HG03565 (cell line): Measurements from ENCODE around the gene JHY.

ENCODE experiments used
- ATAC-seq: cut with Tn5 transposase; IDR thresholded peaks from one replicate; pipeline ENCODE4 v1.9.1; 2021; ENCODE audit warnings: mild to moderate bottlenecking, moderate library complexity; ENCODE audit not compliant: unreplicated experiment

The JHY gene

GRCh38 chr11:122869622-122870021 is 12.9 kb upstream of the JHY start:
- ATAC-seq = no peak

GRCh38 chr11:122871302-122871701 is 11.3 kb upstream of the JHY start:
- no peak for ATAC-seq

- no peak for ATAC-seq
These were observed 10.5 kb upstream of the JHY start for GRCh38 chr11:122872046-122872445.

- ATAC-seq = peak; percentile 85
These were observed 7.6 kb upstream of the JHY start for GRCh38 chr11:122874991-122875390.

- no peak for ATAC-seq
These were observed 4.8 kb upstream of the JHY start for GRCh38 chr11:122877732-122878131.

GRCh38 chr11:122879785-122880184 is 2.8 kb upstream of the JHY start:
- ATAC-seq = no peak

- no peak for ATAC-seq
These were observed 492 bp downstream of the JHY start for GRCh38 chr11:122882857-122883645.

- no peak for ATAC-seq
These were observed 1.1 kb downstream of the JHY start for GRCh38 chr11:122883646-122883979.

- no peak for ATAC-seq
These were observed 5.6 kb downstream of the JHY start for GRCh38 chr11:122888162-122888561.

- ATAC-seq = no peak
These were observed 10.6 kb downstream of the JHY start for GRCh38 chr11:122893131-122893530.

- ATAC-seq = no peak
These were observed 13.0 kb downstream of the JHY start for GRCh38 chr11:122895563-122895962.

GRCh38 chr11:122897606-122898210 is 15.1 kb downstream of the JHY start:
- ATAC-seq = no peak

GRCh38 chr11:122898799-122899198 is 16.2 kb downstream of the JHY start:
- ATAC-seq = no peak

GRCh38 chr11:122900587-122901202 is 18.1 kb downstream of the JHY start:
- ATAC-seq = no peak

- ATAC-seq = no peak
These were observed 20.4 kb downstream of the JHY start for GRCh38 chr11:122902951-122903350.

- no peak for ATAC-seq
These were observed 28.2 kb downstream of the JHY start for GRCh38 chr11:122910775-122911174.

- ATAC-seq = no peak
These were observed 34.8 kb downstream of the JHY start for GRCh38 chr11:122917311-122917710.

GRCh38 chr11:122918734-122919133 is 36.2 kb downstream of the JHY start:
- no peak for ATAC-seq

GRCh38 chr11:122920579-122920978 is 38.0 kb downstream of the JHY start:
- ATAC-seq = no peak

GRCh38 chr11:122922893-122923292 is 40.3 kb downstream of the JHY start:
- no peak for ATAC-seq

- no peak for ATAC-seq
These were observed 40.7 kb downstream of the JHY start for GRCh38 chr11:122923302-122923701.

- ATAC-seq = no peak
These were observed 49.0 kb downstream of the JHY start for GRCh38 chr11:122931510-122931909.
